ENCODE results near the gene RAD51B. TPM values are rescaled to one million over a fixed set of nuclear protein-coding genes. Genes with fewer than 3 reads are reported as not detected.

RAD51B gene
- total RNA-seq, 1 experiment from 2014 or later = 103 TPM

- in situ Hi-C loops (cut with HindIII; ENCODE audit: low sequenced_read_pairs) = no loop called here
- DNase-seq (ENCODE audit: low spot score) = peak; percentile 15
Observed at GRCh38 chr14:68730811-68731425, 911.3 kb downstream of the RAD51B start.

- in situ Hi-C loops (cut with HindIII; ENCODE audit: low sequenced_read_pairs) = no loop called here
- no peak for DNase-seq (ENCODE audit: low spot score)
Observed at GRCh38 chr14:68733086-68733914, 913.7 kb downstream of the RAD51B start.

GRCh38 chr14:68734231-68734732 lies 914.7 kb downstream of the RAD51B start:
- in situ Hi-C loops (cut with HindIII; ENCODE audit: low sequenced_read_pairs) = no loop called here
- no peak for DNase-seq (ENCODE audit: low spot score)

- in situ Hi-C loops (cut with HindIII; ENCODE audit: low sequenced_read_pairs) = no loop called here
- DNase-seq (ENCODE audit: low spot score) = no peak
Observed at GRCh38 chr14:68735856-68736255, 916.3 kb downstream of the RAD51B start.

- in situ Hi-C loops (cut with HindIII; ENCODE audit: low sequenced_read_pairs) = no loop called here
- DNase-seq (ENCODE audit: low spot score) = no peak
Observed at GRCh38 chr14:68736471-68736871, 916.9 kb downstream of the RAD51B start.

GRCh38 chr14:68737086-68737485 lies 917.5 kb downstream of the RAD51B start:
- DNase-seq (ENCODE audit: low spot score) = no peak
- in situ Hi-C loops (cut with HindIII; ENCODE audit: low sequenced_read_pairs) = no loop called here

- in situ Hi-C loops (cut with HindIII; ENCODE audit: low sequenced_read_pairs) = no loop called here
- DNase-seq (ENCODE audit: low spot score) = no peak
Observed at GRCh38 chr14:68738559-68738958, 919.0 kb downstream of the RAD51B start.

GRCh38 chr14:68739701-68740100 lies 920.1 kb downstream of the RAD51B start:
- no peak for DNase-seq (ENCODE audit: low spot score)
- in situ Hi-C loops (cut with HindIII; ENCODE audit: low sequenced_read_pairs) = no loop called here

- DNase-seq (ENCODE audit: low spot score) = no peak
- in situ Hi-C loops (cut with HindIII; ENCODE audit: low sequenced_read_pairs) = no loop called here
Observed at GRCh38 chr14:68740788-68741476, 921.4 kb downstream of the RAD51B start.

- DNase-seq (ENCODE audit: low spot score) = no peak
- in situ Hi-C loops (cut with HindIII; ENCODE audit: low sequenced_read_pairs) = no loop called here
Observed at GRCh38 chr14:68741477-68741791, 921.9 kb downstream of the RAD51B start.

- in situ Hi-C loops (cut with HindIII; ENCODE audit: low sequenced_read_pairs) = no loop called here
- DNase-seq (ENCODE audit: low spot score) = no peak
Observed at GRCh38 chr14:68741839-68742470, 922.4 kb downstream of the RAD51B start.

- no peak for DNase-seq (ENCODE audit: low spot score)
Observed at GRCh38 chr14:68744613-68745012, 925.0 kb downstream of the RAD51B start.

GRCh38 chr14:68747393-68747792 lies 927.8 kb downstream of the RAD51B start:
- DNase-seq (ENCODE audit: low spot score) = no peak
- in situ Hi-C loops (cut with HindIII; ENCODE audit: low sequenced_read_pairs) = no loop called here

More at GRCh38 chr14:68744613-68745012, 925.0 kb downstream of the RAD51B start:
- in situ Hi-C loops (cut with HindIII; ENCODE audit: low sequenced_read_pairs) = no loop called here

GRCh38 chr14:68748260-68748659 lies 928.7 kb downstream of the RAD51B start:
- in situ Hi-C loops (cut with HindIII; ENCODE audit: low sequenced_read_pairs) = no loop called here
- DNase-seq (ENCODE audit: low spot score) = no peak

- no peak for DNase-seq (ENCODE audit: low spot score)
- in situ Hi-C loops (cut with HindIII; ENCODE audit: low sequenced_read_pairs) = no loop called here
Observed at GRCh38 chr14:68748691-68749090, 929.1 kb downstream of the RAD51B start.

- no peak for DNase-seq (ENCODE audit: low spot score)
- in situ Hi-C loops (cut with HindIII; ENCODE audit: low sequenced_read_pairs) = no loop called here
Observed at GRCh38 chr14:68749487-68750475, 930.2 kb downstream of the RAD51B start.

GRCh38 chr14:68752271-68753006 lies 932.9 kb downstream of the RAD51B start:
- no peak for DNase-seq (ENCODE audit: low spot score)
- in situ Hi-C loops (cut with HindIII; ENCODE audit: low sequenced_read_pairs) = no loop called here

GRCh38 chr14:68753690-68754089 lies 934.1 kb downstream of the RAD51B start:
- in situ Hi-C loops (cut with HindIII; ENCODE audit: low sequenced_read_pairs) = no loop called here
- DNase-seq (ENCODE audit: low spot score) = no peak
